GM21825 (cell line): ENCODE data around the gene CSNK1A1.
"Not testable (repeated sequence)": the region's sequence is repeated elsewhere in the genome, so short reads cannot be mapped to it uniquely, and the experiment has no call there.

Experiments used
- ATAC-seq: cut with Tn5 transposase; IDR thresholded peaks from one replicate; pipeline ENCODE4 v1.9.1; 2021; ENCODE audit warnings: mild to moderate bottlenecking, moderate library complexity; ENCODE audit not compliant: unreplicated experiment

The CSNK1A1 gene

DNA sequence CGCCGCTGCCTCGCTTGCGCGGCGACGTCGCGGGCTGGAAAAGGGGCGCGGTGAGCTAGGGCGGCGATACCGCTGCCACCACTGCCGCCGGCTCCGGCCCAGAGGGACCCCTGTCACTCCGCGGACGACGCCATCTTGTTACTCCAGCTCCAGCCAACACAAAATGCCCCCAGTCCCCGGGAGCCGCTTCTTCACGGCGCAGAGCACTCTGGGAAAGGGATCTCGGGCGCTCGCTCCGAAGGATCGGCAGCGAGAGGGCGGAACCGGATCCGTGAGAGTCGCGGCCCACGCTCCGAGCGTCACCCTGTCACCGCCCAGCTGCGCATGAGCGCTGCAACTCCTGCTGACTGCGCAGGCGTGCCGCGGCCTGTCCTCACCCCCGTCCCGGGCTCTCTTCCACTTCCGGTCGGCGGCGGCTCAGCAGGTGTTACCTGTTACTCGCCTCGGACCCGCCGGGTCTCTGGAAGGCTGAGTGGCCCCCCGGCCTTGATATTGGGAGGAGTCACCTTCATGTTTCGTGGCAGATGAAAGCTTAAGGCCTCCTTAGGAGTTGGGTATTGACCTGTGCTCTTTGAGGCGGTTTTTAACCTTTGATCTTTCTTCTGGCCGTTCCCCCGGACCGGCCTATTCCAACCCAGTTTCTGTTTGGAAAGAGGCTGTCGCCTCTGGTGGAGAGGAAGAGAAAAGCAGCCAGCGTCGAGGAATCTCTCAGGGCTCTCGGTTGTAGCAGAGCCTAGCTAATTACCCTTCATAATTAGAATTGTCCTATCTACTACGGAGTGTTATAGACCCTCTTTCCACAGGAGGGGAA is at the start of gene CSNK1A1:
CSNK1A1 (minus strand) TSS at position 213 of the 811 bp plus-strand sequence. CDS start 475 bp downstream, outside the sequence.
- ATAC-seq: peak; percentile 88

DNA sequence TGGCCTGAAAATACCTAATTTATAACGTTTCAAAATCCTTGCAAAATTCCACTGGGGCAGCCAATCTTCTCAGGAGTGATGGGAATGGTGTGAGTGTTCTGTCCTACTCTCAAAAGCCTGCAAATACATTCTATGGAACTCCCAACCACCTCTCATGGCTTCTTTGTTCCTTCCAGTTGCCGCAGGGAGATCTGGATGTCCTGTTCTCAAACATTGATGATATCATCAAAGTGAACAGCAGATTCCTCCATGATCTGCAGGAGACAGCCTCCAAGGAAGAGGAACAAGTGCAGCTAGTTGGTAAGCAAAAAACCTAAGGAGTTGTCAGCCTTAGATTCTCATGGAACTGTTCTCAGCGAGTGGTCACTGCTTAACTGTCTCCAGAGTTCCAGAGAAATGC is 49.7 kb upstream of the CSNK1A1 start:
- ATAC-seq: no peak

DNA sequence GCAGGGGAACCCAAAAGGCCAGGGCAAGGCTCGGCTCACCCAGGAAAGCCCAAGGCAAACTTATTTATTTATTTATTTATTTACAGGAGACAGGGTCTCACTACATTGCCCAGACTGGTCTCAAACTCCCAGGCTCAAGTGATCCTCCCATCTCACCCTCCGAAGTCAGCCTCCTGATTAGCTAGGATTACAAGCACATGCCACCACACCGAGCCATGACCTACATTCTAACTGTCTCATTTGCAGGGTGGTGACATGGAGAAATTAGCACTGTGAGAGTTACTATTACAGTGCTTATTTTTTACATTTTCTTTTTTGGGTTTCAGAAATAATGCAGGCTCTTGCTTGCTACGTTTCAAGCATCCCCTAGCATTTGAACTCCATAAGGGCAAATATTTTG is 48.1 kb upstream of the CSNK1A1 start:
- ATAC-seq: no peak

- ATAC-seq: no peak
Measured at GRCh38 chr5:149598966-149599365, 47.7 kb upstream of the CSNK1A1 start.

DNA sequence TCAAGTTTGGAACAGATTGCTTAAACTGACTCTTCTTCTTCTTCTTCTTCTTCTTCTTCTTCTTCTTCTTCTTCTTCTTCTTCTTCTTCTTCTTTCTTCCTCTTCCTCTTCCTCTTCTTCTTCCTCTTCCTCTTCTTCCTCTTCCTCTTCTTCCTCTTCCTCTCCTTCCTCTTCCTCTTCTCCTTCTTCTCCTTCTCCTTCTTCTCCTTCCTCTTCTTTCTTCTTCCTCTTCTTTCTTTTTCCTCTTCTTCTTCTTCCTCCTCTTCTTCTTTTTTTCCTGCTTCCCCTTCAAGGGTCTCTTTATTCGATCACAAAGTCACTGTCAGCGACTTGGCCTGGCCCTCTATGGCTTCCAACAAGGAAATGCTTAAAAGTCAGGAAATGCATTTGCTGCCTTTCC is 47.0 kb upstream of the CSNK1A1 start:
- ATAC-seq: not testable (repeated sequence)

DNA sequence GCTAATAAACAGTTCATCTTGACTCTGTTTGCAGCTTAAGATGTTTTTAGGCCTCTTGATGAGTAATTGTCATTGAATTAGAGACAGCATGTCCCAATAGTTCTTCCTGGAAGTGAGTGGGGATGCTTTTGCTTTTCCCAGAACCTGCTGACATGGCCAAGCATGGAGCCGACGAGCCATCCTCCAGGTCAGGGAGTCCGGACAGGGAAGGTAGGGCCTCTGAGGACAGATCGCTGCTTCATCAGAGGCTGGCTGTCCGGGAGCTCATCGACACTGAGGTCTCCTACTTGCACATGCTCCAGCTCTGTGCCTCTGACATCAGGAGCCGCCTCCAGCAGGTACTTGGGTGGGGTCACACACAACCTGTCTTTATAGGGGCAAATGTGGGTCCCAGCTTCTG is 46.4 kb upstream of the CSNK1A1 start:
- no peak for ATAC-seq

GRCh38 chr5:149596712-149597111 is 45.5 kb upstream of the CSNK1A1 start:
- no peak for ATAC-seq

DNA sequence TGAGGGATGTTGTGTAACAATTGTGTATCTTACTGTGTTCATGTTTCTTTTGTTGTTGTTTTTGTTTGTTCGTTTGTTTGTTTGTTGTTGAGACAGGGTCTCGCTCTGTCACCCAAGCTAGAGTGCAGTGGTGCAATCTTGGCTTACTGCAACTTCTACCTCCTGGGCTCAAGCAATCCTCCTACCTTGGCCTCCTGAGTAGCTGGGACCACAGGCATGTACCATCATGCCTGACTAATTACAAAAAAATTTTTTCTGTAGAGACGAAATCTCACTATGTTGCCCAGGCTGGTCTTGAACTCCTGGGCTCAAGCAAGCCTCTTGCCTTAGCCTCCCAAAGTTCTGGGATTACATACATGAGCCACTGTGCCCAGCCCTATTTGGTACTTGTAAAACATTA is 43.9 kb upstream of the CSNK1A1 start:
- not testable (repeated sequence) for ATAC-seq

- ATAC-seq: no peak
Measured at GRCh38 chr5:149594206-149594895, 43.1 kb upstream of the CSNK1A1 start.

- ATAC-seq: no peak
Measured at GRCh38 chr5:149593370-149593769, 42.1 kb upstream of the CSNK1A1 start.

DNA sequence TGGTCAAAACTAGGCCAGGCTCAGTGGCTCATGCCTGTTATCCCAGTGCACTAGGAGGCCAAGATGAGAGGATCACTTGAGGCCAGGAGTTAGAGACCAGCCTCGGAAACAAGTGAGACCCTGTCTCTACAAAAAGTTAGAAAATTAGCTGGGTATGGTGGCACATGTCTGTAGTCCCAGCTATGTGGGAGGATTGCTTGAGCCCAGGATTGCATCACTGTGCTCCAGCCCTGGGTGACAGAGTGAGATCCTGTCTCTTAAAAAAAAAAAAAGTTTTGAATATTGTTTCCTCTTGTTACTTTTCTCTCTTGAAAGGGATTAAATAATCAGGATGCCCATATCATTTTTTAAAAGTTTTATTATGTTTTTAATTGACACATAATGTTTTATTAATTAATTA is 37.7 kb upstream of the CSNK1A1 start:
- no peak for ATAC-seq

- no peak for ATAC-seq
Measured at GRCh38 chr5:149586708-149587318, 35.6 kb upstream of the CSNK1A1 start.

DNA sequence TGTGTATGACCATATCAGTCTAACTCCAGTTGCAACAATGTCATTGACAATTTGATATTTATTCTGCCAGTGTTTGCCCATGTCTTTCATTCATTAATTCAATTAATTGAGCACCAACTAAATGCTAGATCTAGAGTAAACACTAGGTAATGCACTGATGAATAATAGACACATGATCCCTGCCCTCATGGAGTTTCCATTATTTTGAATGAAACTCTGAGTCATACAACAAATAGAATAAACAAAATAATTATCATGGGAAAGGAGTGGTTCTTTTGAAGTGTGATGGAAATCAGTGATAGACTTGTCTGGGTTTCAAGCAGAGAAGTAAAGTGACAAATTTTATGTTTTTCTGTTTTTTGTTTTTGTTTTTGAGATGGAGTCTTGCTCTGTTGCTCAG is 34.7 kb upstream of the CSNK1A1 start:
- ATAC-seq: no peak

DNA sequence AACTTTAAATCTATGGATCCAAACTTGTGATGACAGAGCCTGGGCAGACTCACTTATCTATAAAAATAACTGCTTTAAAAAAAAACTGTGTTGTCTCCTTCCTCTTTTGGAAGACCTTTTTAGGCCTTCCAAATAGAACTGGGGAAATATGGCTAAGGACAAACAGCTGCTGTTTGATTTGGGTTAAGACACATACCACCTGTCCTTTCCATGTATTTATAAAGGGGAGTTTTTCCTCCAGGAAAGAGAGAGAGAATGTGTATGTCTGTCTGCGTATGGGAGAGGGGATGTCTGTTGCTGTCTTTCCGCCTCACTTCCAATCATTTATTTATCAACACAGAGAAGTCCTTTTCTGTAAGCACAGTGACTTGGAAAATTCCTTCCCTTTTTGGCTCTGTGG is 32.9 kb upstream of the CSNK1A1 start:
- ATAC-seq: no peak

DNA sequence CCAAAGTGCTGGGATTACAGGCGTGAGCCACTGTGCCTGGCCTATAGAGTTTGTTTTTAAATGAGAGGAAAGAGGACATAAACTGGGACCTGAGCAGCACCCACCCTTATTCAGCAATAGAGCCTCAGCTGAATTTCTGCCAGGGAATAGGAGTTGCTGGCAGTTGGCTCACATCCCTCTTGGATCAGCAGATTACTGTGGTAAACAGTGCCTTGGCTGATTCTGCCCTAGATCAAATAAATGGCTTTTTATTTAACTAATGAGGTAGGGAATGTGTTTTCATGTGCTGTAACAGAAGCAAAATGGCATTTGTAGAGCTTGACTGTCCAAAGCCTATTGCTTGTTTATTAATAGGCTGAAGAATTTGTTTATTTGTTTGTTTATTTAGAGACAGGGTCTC is 32.2 kb upstream of the CSNK1A1 start:
- no peak for ATAC-seq

- no peak for ATAC-seq
Measured at GRCh38 chr5:149581931-149582768, 30.9 kb upstream of the CSNK1A1 start.

DNA sequence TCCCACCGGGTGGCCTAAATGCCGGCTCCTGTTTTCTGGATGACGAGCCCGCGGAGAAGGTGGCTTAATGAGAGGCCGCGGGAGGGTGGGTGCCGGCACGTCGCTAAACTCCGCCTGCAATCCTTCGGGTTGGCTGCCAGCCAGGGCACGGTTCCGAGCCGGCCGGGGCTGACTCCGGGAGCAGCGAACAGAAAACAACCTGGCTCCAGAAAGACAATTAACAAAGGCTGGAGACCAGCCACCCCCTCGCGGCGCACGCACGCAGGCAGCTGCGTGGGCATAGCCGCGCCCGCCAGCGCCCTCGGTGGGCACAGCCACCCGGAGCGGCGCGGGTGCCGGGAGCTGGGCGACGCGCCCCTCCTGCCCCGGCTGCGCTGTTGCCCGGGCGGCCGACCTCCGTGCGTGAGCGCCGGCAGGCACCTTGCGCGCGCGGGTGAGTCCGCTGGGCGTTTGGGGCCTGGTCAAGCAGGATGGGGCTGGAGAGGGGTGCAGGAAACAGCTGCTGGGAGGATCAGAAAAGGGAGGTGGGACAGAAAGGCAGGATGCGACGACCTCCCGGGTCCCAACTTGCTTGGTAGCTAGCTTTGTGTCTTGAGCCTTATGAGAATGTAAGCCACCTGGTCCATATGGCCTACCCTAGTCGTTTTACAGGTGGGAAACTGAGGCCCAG is 30.1 kb upstream of the CSNK1A1 start, which contains the start of gene ARHGEF37:
ARHGEF37 (plus strand) TSS at position 307 of the 670 bp plus-strand sequence. CDS start 16,272 bp downstream, outside the sequence.
- ATAC-seq: no peak

DNA sequence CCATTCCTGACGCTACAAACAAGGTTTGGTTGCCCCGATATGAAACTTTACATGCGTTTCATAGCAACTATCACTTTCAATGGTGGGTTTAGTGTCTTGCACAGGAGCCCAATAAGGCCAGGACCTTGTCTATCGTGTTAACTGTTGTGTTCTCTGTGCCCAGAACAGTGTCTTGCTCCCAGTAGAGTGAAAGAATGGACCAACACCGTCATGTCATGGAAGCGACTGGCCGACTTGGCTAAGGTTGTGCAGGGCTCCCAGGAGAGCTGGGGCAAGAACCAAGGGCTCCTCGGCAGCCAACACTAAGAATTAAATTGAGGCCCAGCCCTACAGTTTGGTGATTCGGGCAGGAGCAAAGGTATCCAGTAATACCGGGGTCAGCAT is 29.6 kb upstream of the CSNK1A1 start:
- ATAC-seq: no peak

DNA sequence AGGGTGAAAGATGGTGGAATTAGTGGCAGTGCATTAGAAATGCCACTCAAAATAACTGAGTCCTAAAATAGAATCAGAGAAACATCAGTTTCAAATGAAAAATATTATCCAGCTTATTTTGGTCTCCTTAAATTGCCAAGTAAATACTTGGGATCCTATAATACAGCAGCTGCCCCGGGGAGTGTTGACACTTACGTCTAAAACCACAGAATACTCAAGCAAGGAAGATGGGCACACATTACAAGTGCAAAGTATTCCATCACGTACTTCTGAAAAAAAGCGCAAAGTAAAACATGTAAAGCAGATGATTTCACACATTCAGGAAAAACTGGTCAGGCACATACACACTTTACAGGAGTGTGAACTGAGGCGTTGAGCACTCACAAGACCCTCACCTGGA is 27.7 kb upstream of the CSNK1A1 start:
- ATAC-seq: no peak

DNA sequence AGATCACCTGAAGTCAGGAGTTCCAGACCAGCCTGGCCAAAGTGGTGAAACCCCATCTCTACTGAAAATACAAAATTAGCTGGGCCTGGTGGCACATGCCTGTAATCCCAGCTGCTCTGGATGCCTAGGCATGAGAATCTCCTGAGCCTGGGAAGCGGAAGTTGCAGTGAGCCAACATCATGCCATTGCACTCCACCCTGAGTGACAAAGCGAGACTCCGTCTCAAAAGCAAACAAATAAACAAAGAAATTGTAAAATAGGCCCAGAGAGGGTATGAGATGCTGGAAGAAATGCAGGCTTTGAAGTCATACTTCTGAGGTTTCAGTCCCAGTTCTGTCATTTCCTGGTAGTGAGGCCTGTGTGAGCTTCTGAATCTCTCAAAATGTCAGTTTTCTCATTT is 24.8 kb upstream of the CSNK1A1 start:
- no peak for ATAC-seq
